ENCODE measurements around the gene LCN12.

LCN12 gene

DNA sequence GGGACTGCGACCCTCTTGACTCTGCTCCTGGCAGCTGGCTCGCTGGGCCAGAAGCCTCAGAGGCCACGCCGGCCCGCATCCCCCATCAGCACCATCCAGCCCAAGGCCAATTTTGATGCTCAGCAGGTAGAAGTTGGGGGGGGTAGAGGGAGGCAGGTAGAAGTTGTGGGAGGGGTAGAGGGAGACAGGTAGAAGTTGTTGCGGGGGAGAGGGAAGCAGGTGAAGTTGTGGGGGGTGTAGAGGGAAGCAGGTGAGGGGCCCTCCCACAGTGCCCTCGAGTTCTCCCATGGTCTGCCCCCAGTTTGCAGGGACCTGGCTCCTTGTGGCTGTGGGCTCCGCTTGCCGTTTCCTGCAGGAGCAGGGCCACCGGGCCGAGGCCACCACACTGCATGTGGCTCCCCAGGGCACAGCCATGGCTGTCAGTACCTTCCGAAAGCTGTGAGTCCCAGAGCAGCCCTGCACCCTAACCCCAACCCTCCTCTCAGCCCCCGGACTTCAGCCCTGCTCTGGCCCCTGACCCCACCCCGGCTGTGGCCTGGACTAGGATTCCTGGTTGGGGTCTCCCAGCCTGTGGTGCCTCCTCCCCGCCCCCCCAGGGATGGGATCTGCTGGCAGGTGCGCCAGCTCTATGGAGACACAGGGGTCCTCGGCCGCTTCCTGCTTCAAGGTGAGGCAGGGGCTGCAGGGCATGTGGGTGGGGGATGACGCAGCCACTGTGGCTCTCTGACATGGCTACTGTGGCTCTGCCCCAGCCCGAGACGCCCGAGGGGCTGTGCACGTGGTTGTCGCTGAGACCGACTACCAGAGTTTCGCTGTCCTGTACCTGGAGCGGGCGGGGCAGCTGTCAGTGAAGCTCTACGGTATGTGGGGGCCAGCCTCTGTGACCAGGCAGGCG, 6.5 kb upstream of the LCN12 start:
- DNase-seq, result no peak

DNA sequence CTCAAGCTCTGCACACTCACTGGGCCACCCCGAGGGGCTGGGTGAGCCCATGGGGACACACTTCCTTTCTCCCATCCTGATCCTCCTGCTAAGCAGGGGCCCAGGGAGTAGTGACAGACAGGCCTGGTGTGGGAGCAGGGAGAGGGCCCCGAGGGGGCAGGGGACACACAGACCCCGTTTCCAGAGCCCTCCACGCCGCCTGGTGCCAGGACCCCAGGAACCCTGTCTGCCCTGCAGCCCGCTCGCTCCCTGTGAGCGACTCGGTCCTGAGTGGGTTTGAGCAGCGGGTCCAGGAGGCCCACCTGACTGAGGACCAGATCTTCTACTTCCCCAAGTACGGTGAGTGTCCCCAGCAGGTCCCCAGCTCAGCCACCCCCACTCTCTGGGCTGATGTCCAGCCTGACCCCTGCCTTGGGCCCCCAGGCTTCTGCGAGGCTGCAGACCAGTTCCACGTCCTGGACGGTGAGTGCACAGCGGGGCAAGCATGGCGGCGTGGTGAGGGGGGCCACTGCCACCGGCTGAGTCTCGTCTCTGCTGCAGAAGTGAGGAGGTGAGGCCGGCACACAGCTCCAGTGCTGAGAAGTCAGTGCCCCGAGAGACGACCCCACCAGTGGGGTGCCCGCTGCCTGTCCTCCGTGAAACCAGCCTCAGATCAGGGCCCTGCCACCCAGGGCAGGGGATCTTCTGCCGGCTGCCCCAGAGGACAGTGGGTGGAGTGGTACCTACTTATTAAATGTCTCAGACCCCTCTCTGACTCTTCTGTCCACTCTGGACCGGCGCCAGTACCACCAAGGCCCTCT, 5.6 kb upstream of the LCN12 start:
- no peak for DNase-seq

DNA sequence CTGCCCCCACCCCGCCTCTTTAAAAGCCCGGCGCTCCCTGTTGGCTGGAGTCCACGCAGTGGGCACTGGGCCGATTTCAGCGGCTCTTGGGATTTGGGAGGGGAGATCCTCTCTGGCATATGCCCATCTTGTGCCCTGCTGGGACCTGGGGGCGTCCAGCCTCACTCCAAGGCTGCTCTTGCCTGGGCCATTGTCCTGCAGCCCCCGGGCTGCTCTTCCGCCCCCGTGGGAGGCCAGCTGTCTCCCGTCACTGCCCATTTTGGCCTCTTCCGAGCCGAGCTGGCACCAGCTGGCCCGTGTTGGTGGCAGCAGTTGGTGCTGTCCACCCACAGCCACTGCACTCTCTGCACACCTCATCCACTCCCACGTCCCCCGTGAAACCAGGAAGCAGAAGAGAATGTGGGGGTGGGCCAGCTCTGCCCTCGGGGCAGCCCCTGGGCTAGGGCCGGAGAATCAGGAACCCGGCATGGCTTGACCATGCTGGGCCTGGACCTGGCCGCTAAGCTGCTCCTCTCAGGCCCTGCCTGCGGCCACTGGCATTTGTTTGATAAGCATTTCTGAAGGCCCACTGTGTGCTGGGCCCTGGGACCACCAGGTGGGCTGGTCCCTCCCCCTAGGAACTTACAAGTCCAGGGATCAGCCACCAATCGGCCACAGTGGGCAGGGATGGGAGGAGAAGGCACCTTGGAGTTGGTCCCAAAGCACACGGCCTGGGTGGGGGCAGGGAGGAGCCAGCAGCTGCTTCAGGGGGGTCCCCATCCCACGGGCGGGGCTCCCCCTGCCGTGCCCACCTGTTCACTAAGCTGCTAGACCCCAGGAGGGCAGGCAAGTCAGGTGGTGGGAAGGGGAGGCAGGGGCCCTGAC, 4.8 kb upstream of the LCN12 start:
- DNase-seq, result no peak

DNA sequence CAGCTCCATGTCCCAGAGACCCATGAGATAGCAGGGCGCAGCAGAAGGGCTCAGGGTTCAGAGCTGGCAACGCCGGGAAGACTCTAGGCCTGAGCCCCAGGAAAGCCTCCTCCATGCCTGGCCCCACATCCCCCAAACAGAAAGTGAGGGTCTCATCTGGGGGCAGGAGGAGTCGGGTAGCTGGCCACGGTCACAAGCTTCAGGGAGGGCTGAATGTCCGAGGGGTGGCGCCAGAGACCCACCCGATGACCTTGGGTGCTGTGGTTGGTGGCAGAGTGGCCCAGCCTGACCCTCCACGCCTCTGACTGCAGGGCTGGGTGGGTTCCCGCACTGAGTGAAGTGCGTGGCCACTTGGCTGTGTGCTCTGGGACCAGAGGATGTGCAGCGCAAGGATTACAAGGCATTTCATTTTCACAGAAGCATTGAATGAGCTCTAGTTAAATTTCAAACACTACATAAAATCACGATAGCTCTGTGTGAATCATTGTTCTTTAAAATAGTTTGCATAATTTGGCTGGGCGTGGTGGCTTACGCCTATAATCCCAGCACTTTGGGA, 4.0 kb upstream of the LCN12 start:
- DNase-seq, result peak in 1 of 2 experiments; percentile 55

DNA sequence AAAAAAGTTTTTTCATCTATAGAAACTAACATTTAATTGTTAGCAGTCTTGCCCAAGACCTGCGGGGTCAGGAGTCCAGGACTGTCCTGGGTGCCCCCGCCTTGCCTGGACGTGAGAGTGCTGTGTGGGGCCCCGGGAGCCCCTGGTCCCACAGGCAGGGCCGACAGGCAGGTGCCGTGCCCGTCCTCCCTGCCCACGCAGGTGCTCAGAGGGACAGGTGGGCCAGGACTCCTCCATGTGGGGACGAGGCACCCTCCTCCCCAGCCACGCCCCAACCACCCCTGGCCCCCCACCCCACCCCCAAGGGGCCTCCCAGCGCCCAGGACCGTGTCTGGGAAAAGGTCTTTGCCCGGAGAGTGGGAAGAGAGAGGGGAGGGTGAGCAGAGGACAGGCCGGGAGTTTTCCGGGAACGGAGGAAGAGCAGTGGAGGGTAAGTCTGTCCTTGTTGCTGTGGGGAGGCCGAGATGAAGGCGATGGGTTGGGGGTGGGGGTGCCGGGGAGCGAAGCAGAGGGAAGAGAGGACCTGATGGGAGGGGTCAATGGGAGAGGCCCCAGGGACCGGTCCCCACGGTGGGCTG, 2.7 kb upstream of the LCN12 start:
- no peak for DNase-seq

DNA sequence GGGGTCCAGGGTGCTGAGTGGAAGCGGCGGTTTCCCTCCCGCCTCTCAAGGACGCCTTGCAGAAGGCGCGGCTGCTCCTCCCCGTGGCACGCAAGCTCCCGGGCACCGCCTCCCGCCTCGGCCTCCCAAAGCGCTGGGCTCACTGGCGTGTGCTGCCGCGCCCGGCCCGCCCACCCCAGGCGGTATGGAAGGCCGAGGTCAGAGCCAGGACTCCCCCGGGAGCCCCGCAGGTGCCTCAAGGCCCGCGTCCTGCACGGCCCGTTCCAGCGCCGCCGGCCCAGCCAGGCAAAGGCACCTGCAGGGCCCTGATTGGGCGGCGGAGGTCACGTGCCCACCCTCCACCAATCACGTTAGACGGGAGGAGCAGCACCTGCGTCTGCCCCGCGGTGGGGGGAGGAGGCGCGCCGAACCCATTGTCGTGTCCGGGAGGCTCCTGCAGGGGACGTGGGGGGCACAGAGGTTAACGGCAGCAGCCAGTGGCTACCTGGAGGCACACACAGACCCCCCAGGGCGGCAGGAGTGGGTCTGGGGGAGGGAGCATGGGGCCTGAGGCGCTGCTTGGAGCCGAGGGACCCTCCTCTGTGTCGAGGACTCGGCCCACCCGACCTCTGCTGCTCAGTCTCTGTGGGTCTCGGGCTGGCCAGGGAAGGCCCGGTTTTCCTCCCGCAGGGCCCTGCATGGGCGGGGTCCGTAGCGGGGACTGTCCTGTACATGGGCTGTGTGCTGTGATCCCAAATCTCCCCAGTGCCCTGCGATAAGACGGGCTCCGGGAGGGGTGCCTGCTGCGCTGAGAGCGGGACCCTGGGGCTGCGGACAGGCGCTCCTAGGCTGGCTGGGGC, 2.0 kb upstream of the LCN12 start:
- DNase-seq, result peak; percentile 94 to 95

DNA sequence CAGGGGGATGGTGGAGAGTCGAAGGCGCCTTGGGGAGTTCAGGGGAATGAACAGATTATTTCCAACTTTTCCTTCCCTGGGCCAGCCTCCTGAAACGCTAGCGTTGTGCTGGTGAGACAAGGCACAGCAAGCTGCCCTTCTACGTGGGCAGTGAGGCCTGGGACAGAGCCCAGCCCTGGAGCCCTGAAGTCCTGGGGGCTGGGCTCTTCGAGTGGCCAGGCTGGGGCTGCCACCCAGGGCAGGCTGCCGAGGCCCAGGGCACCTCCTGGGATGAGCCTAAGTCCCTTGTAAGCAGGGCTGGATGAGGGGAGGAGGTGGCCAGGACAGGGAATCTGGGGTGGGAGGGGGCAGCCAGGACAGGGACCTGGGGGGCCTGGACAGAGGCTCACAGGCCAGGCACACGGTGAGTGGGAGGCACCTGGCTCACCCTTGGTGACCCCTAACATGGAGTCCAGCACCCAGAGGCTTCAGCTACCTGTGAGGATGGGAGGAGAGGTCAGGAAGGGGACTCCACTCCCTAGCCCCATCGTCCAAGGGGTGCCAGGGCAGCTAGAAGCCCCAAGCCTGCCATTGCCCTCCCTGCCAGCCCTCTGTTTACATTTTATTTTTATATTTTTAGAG, 1.3 kb upstream of the LCN12 start:
- no peak for DNase-seq

DNA sequence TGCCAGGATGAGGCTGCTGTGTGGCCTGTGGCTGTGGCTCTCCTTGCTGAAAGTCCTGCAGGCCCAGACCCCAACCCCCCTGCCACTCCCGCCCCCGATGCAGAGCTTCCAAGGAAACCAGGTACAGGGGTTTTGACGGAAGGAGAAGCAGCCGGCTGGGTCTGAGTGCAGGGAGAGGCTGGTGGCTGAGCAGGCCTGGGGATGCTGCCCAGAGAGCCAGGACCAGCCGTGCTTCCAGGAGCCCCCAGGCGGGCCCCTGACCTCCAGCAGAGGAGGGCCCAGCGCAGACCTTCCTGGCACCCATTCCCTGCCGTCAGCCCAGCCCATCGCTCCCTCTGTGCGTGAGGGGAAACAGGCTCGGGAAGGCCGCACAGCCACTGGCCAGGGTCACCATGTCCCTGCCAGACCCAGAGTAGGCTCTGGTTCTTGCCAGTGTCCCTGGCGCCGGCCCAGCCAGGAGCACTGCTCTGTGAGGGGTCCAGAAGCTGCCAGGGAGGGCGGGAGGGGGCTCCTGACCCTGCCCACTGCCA, 313 bp downstream of the LCN12 start:
- DNase-seq, result no peak

DNA sequence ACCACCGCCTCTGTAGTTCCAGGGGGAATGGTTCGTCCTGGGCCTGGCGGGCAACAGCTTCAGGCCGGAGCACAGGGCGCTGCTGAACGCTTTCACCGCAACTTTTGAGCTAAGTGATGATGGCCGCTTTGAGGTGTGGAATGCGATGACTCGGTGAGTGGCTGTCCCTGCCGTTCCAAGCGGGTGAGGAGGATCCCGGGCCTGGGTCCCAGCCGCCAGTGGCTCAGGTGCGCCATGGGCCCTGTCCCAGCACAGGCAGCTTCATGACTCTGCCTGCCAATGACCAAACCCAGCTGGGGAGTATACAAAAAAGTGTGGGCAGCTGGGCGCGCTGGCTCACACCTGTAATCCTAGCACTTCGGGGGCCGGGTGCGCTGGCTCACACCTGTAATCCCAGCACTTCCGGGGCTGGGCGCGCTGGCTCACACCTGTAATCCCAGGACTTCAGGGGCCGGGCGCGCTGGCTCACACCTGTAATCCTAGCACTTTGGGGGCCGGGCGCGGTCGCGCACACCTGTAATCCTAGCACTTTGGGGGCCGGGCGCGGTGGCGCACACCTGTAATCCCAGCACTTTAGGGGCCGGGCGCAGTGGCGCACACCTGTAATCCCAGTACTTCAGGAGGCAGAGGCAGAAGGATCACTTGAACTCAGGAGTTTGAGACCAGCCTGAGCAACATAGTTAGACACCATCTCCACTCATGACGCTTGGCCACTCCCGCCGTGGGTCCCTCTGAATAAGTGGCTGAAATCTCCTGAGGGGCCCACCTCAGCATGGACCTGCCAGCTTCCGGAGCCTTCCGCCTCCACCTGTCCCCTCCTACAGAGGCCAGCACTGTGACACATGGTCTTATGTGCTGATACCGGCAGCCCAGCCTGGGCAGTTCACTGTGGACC, 1.1 kb downstream of the LCN12 start:
- DNase-seq, result no peak

DNA sequence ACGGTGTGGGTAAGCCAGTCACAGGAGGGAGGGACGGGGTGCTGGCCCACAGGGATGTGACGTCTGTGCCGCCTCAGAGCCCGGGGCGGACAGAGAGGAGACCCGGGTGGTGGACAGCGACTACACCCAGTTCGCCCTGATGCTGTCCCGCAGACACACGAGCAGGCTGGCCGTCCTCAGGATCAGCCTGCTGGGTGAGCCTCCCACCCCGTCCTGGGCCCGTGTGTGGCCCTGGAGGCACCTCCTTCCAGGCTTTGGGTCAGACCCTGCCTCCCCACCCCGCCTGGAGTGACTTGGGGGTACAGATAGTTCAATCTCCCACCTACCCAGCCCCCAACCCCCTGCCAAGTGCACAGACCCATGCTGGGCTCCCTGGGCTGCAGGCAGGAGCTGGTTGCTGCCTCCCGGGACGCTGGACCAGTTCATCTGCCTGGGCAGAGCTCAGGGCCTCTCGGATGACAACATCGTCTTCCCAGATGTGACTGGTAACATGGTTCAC, 1.7 kb downstream of the LCN12 start:
- no peak for DNase-seq

DNA sequence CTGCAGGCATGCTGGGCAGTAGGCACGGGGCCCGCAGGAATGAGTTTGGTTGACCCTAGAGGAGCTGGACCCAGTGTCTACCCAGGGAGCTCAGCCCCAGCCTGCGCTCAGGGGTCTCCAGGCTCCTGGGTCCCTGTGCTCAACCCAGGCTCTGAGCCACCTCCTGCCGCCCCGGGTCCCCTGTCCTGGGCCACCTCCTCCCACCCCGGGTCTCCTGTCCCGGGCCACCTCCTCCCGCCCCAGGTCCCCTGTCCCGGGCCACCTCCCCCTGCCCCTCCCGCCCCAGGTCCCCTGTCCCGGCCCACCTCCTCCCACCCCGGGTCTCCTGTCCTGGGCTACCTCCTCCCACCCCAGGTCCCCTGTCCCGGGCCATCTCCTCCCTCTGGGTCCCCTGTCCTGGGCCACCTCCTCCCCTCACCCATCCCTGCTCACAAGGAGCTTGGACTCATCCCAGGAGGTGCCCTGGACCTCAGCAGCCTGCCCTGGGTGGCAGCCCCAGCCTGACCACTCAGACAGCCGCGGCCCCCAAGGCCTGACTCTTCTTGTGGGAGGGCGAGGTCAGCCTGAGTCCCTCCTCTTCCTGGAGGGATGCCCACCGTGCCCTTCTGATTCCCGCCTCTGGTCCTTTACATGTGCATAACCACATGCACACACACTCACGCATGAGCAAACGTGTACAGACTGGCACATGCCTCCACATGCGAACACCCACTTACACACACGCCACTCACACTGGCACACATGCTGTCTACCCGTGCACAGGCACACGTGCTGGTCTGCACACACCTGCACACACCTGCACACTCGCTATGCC, 2.4 kb downstream of the LCN12 start:
- no peak for DNase-seq

DNA sequence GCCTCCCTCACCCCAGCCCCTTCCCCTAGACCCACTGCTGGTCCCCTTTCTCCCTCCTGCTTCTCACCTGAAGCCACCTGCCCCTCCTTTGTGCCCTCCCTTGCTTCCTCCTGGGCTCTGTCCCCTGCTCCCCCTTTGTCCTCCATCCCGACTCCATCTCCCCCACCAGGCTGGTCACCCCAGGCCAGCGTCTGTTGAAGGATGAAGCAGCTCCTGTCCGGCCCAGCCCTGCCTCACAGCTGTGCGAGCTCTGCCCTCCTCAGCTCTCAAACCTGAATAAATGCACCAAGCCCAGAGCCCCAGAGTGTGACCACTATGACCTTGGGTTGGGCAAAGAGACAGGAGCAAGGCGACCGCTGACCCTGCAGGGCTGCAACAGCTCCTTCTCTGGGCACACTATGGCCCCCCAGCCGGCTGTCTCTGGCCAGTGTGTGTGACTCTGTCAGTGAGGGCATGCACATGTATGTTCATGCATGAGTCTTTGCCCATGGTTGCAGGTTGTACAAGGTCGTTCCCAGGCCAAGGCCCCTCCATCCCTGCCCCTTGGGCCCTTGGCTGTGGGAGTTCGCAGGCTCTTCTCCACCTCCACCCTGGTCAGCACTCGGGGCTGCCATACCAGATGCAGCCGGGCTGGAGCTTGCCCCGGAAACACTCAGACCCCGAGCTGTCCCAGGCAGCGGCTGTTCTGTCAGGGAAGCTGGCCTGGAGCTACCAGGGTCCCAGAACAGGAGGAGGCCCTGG, 3.3 kb downstream of the LCN12 start:
- DNase-seq, result no peak

DNA sequence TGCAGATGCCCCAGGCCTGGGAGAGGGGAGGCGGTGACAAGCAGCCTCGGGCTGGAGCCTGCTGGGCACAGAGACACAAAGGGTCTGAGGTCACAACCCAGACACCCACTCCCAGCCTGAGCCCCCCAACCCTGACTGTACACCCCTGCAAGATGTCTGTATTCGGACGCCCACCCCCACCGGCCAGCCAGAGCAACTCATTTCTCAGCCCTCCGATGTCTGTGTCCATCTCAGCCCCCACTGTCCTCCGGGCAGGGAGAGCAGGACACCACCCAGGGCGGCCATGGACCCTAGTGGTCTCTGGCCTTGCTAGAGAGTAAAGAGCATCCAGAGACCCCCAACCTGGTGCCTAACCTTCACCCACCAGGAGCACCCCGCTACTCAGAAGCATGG, 3.9 kb downstream of the LCN12 start:
- no peak for DNase-seq

DNA sequence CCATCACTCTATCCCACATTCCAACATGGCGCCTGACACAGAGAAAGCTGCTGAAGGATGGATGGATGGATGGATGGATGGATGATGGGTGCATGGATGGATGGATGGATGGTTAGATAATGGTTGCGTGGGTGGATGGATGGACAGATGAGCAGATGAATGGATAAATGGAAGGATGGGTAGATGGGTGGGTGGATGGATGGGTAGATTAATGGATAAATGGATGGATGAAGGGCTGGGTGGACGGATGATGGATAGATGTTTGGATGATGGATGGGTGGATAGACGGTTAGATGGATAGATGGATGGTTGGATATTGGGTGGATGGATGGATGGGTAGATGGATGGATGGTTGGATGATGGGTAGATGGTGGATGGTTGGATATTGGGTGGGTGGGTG, 4.5 kb downstream of the LCN12 start:
- no peak for DNase-seq

DNA sequence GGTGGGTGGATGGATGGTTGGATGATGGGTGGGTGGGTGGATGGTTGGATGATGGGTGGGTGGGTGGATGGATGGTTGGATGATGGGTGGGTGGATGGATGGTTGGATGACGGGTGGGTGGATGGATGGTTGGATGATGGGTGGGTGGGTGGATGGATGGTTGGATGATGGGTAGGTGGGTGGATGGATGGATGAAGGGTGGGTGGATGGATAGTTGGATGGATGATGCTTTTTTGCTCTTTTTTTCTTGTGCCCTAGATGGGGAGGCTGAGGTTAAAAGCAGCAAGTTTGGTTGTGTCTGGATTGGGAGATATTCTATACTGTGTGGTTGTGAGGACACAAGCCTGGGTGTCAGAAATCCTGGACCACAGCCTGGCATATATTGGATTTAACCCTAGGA, 5.4 kb downstream of the LCN12 start:
- no peak for DNase-seq

DNA sequence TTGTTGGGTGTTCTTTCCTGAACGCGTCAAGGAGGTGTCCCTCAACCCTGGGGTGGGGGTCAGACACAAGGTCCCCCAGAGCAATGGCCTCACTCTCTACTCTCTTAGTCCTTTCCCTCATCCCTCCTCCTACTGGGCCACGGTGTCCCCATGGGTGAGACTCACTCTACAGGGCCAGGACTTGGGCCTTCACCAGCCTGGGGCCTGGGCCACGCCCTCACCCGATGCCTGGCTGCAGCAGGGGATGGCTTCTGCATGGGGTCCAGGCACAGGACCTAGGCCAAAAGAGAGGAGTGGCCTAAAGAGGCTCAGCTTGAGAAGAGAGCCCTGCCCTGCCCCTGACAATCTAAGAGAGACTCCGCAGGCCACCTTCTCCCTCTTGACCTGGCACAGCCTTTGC, 5.8 kb downstream of the LCN12 start:
- DNase-seq, result no peak

DNA sequence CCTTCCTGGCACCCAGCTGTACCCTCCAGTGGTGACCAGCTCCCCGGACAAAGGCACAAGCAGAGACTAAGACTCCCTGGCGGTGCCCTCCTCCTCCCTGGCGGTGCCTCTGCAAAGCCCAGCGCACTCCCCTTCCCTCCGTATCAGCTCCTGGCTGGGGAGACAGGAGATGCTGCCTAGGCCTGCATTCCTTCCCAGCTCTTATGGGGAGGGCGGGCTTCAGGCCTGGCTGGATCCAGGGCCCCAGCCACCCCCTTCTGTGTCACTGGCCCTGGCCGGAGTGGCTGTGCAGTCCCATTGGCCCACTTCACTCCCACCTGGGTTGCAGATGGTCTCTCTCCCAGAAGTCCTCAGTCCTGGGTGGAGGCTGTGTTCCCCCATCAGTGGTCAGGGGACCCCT, 6.4 kb downstream of the LCN12 start:
- no peak for DNase-seq
